SK-N-SH (cell line): ENCODE results near the gene ESPNL. TPM values are rescaled to one million over a fixed set of nuclear protein-coding genes. Genes with fewer than 3 reads are reported as not detected.
A peak's percentile ranks its signal among the peaks of the same experiment; 100 is the strongest.

Experiments
- CTCF ChIA-PET: fragments of 300-600, 350-600 bp; formaldehyde crosslinking; extraction: SDS; loops from one replicate; lab custom pipeline; 2021; lab: Yijun Ruan, JAX
- POLR2A ChIA-PET: fragments of 350-600 bp; sonication (Branson Sonifier 250); formaldehyde crosslinking; extraction: SDS; loops from one replicate; lab custom pipeline; 2020; ENCODE audit warnings: antibody characterized with exemption, inconsistent platforms; lab: Yijun Ruan, JAX
- DNase-seq: peaks from one replicate; pipeline ENCODE4 v3.0.0; 2012
- H2AFZ ChIP-seq: fragments of 200-600 bp; sonication (generic); 2 replicates; pipeline ENCODE4 v1.8.1; 2016; ENCODE audit warnings: antibody characterized with exemption, mild to moderate bottlenecking, low read depth
- H3F3A ChIP-seq: fragments of 200-600 bp; sonication (generic); replicated peaks from 2 replicates; pipeline ENCODE3; 2016; ENCODE audit warnings: antibody characterized with exemption, mild to moderate bottlenecking; ENCODE audit not compliant: insufficient read depth
- H3K27ac ChIP-seq, 2 experiments: fragments of 200-500 bp in 1 of 2; fragments of 200-600 bp in 1 of 2; sonication (Bioruptor generic) in 1 of 2; sonication (generic), shearing (Covaris generic) in 1 of 2; 2 replicates each; pipeline versions ENCODE4 v1.5.1 to v1.6.1; 2014 to 2016; ENCODE audit warnings: low read depth in 2 of 2, inconsistent platforms in 1 of 2, low read length in 1 of 2, mild to moderate bottlenecking in 1 of 2, mixed read lengths in 1 of 2
- H3K27me3 ChIP-seq: fragments of 200-600 bp; sonication (generic), shearing (Covaris generic); 2 replicates; pipeline ENCODE4 v1.6.1; 2016; ENCODE audit warnings: mixed run types; ENCODE audit not compliant: insufficient read depth
- H3K36me3 ChIP-seq, 2 experiments: fragments of 200-500 bp in 1 of 2; fragments of 200-600 bp in 1 of 2; sonication (Bioruptor generic) in 1 of 2; sonication (generic) in 1 of 2; replicated peaks in 1 of 2; 2 replicates each; pipeline versions ENCODE3 to v1.5.1; 2014 to 2016; ENCODE audit warnings: low read length in 1 of 2, mild to moderate bottlenecking in 1 of 2; ENCODE audit not compliant: insufficient read depth in 2 of 2, control insufficient read depth in 1 of 2
- H3K4me1 ChIP-seq, 2 experiments: fragments of 200-500 bp in 1 of 2; fragments of 200-600 bp in 1 of 2; sonication (Bioruptor generic) in 1 of 2; sonication (generic), shearing (Covaris generic) in 1 of 2; 2 replicates each; pipeline versions ENCODE4 v1.5.1 to v1.6.1; 2014 to 2016; ENCODE audit warnings: low read depth in 1 of 2, low read length in 1 of 2, mixed run types in 1 of 2; ENCODE audit not compliant: insufficient read depth in 2 of 2, control insufficient read depth in 1 of 2
- H3K4me2 ChIP-seq: fragments of 200-600 bp; sonication (generic), shearing (Covaris generic); 2 replicates; pipeline ENCODE4 v1.6.1; 2017; ENCODE audit warnings: mixed run types
- H3K4me3 ChIP-seq, 2 experiments: fragments of 200-500 bp in 1 of 2; fragments of 200-600 bp in 1 of 2; sonication (Bioruptor generic) in 1 of 2; sonication (generic), shearing (Covaris generic) in 1 of 2; 2 replicates each; pipeline versions ENCODE4 v1.5.1 to v1.8.1; 2014 to 2016; ENCODE audit warnings: low read depth in 2 of 2, inconsistent platforms in 1 of 2, low read length in 1 of 2, mild to moderate bottlenecking in 1 of 2, mixed read lengths in 1 of 2, moderate library complexity in 1 of 2
- H3K79me2 ChIP-seq: fragments of 200-600 bp; sonication (generic); 2 replicates; pipeline ENCODE4 v1.8.1; 2017; ENCODE audit warnings: mild to moderate bottlenecking; ENCODE audit not compliant: insufficient read depth
- H3K9ac ChIP-seq: fragments of 200-600 bp; sonication (generic); 2 replicates; pipeline ENCODE4 v1.6.1; 2017; ENCODE audit warnings: mixed run types
- H3K9me2 ChIP-seq: fragments of 200-600 bp; sonication (generic); 2 replicates; pipeline ENCODE4 v1.6.1; 2017; ENCODE audit warnings: mixed run types
- H3K9me3 ChIP-seq: fragments of 200-600 bp; sonication (generic); 2 replicates; pipeline ENCODE4 v1.6.1; 2017; ENCODE audit warnings: mixed run types, mild to moderate bottlenecking, moderate library complexity
- H4K20me1 ChIP-seq: fragments of 200-600 bp; sonication (generic); 2 replicates; pipeline ENCODE4 v1.6.1; 2017; ENCODE audit warnings: mild to moderate bottlenecking, mixed run types; ENCODE audit not compliant: insufficient read depth
- CTCF ChIP-seq: fragments of 200-600 bp; sonication (generic); IDR thresholded peaks from 2 replicates; pipeline ENCODE4 v1.6.1; 2017; ENCODE audit warnings: antibody characterized with exemption, mild to moderate bottlenecking, moderate library complexity
- EZH2phosphoT487 ChIP-seq: fragments of 200-600 bp; sonication (generic); IDR thresholded peaks from 2 replicates; pipeline ENCODE4 v1.6.1; 2017; ENCODE audit warnings: low read depth, mixed run types, mild to moderate bottlenecking, antibody characterized with exemption, moderate library complexity, borderline replicate concordance
- FOXJ3 ChIP-seq: sonication (generic); formaldehyde crosslinking; IDR thresholded peaks from 2 replicates; pipeline ENCODE4 v1.5.1; 2020; ENCODE audit warnings: mild to moderate bottlenecking, missing genetic modification reagents
- GATA2 ChIP-seq: sonication (generic); formaldehyde crosslinking; IDR thresholded peaks from 2 replicates; pipeline ENCODE4 v1.5.0; 2020; ENCODE audit warnings: mild to moderate bottlenecking, missing genetic modification reagents
- MAX ChIP-seq: IDR thresholded peaks from 2 replicates; pipeline ENCODE4 v1.4.0; 2012; ENCODE audit warnings: low read depth
- NFIC ChIP-seq: IDR thresholded peaks from 2 replicates; pipeline ENCODE4 v1.4.0; 2012; ENCODE audit warnings: borderline replicate concordance
- PBX3 ChIP-seq: IDR thresholded peaks from 2 replicates; pipeline ENCODE4; 2012
- POLR2AphosphoS5 ChIP-seq: IDR thresholded peaks from 2 replicates; pipeline ENCODE4 v1.6.1; 2012; ENCODE audit warnings: low read depth, low read length
- RAD21 ChIP-seq: IDR thresholded peaks from 2 replicates; pipeline ENCODE4 v1.6.1; 2012; ENCODE audit warnings: mild to moderate bottlenecking, low read length
- RXRA ChIP-seq: IDR thresholded peaks from 2 replicates; pipeline ENCODE4 v1.4.0; 2012; ENCODE audit warnings: low read depth, mild to moderate bottlenecking, borderline replicate concordance
- SIN3A ChIP-seq: IDR thresholded peaks from 2 replicates; pipeline ENCODE4 v1.6.1; 2012; ENCODE audit warnings: low read depth, mild to moderate bottlenecking, low read length, moderate library complexity, borderline replicate concordance
- TAF1 ChIP-seq: IDR thresholded peaks from 2 replicates; pipeline ENCODE4 v1.6.1; 2012; ENCODE audit warnings: low read depth, mild to moderate bottlenecking, low read length, moderate library complexity, borderline replicate concordance
- TCF12 ChIP-seq: IDR thresholded peaks from 2 replicates; pipeline ENCODE4 v1.4.0; 2012
- YY1 ChIP-seq: IDR thresholded peaks from 2 replicates; pipeline ENCODE4 v1.4.0; 2012; ENCODE audit warnings: low read depth, mild to moderate bottlenecking
- WGBS: methylation state at CpG from one replicate; pipeline ENCODE4 v1.1.6; 2017; ENCODE audit warnings: low lambda C conversion rate; 5-methylcytosine and 5-hydroxymethylcytosine counted together
- polyA plus RNA-seq, 3 experiments: library from polyadenylated mRNA; depleted of rRNA; stranded (reverse); fragments of >200 nt; gene quantifications; 2 replicates each; pipeline ENCODE4 v1.2.3, GENCODE V29; 2012
- TF ChIP-seq, protein P1 (sequence below): IDR thresholded peaks from 2 replicates; pipeline ENCODE4 v1.4.0; 2012; ENCODE audit warnings: low read depth, borderline replicate concordance
- TF ChIP-seq, protein P2 (sequence below): fragments of 150-350 bp; IDR thresholded peaks from 2 replicates; pipeline ENCODE4 v1.6.1; 2016; ENCODE audit warnings: mild to moderate bottlenecking, low read depth, low read length

The ESPNL gene
- polyA plus RNA-seq, 1 of the 3 experiments (the other 2 are of a cell fraction) = 0.05 TPM

DNA sequence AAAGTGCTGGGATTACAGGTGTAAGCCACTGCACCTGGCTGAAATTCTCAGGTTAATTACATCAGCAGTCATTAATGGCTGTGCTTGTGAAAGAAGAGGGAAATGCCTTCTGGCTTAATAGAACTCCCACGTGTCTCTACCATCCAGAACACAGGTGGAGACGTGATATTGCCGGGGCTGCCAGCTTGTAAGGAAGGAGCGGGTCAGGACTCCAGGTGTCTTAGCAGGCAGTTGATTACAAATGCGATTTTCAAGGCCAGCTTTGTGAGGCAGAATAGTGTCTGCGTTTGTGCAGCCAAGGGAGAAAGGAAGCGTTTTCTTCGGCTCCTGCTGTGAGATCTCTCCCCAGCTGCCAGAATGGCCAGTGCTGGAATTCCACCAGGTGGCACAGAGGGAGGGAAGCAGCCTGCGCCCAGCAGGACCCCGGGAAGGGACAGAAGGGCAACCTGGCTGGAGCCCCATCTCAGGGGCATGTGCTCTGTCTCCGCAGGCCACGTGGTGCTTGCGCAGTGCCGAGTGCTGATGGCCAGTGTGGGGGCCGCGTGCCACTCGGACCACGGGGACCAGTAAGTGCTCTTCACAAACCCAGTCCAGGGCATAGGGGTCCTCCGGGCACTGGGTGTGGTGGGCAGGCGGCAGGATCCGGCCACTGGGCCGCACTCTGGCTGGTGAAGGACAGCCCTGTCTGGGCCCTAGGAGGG is 3.7 kb upstream of the ESPNL start (continued):
- TF ChIP-seq RXRA (no peak), EZH2phosphoT487 (no peak), TAF1 (no peak), YY1 (no peak), MAX (no peak), TCF12 (no peak)
- TF ChIP-seq, all 33 proteins: peak for 0

GRCh38 chr2:238097201-238097987 is 2.7 kb upstream of the ESPNL start:
- CTCF ChIA-PET = no interaction called here
- TF ChIP-seq EZH2phosphoT487 (no peak), GATA2 (CRISPR knock-in tag) (0 out of 2 replicates have a peak, but pooled peaks have one; percentile 17), POLR2AphosphoS5 (no peak)
- TF ChIP-seq, all 33 proteins: peak for 1
- POLR2A ChIA-PET = interaction anchor here (1.3 kb wide), 1 partner anchor 12 kb away, joined by 4 read pairs; no protein-coding TSS in a partner anchor

DNA sequence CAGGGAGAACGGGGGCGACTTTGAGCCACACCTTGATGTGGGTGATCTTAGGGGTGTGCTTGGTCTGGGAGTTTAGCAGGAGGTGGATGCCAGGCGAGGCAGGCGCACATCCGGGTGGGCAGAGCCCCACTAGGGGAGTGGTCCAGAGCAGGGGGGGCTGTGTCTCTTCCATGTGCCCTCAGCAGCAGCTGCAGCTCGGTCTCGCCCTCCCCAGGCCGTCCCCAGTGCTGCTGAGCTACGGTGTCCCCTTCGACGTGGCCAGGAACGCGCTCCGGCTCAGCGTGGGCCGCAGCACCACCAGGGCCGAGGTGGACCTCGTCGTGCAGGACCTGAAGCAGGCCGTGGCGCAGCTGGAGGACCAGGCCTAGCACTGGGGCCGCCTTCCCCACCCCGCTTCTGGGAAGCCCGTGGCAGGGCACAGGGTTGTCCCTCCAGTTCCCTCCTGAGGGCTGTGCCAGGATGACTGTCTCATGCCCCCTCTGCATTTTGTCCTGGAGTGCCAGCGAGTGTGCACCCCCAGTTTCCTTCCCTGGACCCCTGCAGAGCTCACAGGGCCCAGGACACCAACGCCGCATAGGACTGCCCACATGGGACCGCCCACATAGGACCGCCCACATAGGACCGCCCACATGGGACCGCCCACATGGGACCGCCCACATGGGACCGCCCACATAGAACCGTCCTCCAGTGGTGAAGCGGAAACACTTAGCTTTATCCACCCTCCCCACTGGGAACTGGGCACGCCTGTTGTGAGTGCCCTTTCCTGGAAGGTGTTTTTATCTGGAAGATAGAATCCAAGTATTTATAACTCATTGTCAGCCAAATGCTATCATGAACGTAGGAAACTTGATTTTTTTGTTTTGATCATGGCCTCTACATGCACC is 1.9 kb upstream of the ESPNL start:
- WGBS = 88% methylated on average over 11 of the region's 37 CpGs
- ChIA-PET POLR2A (interaction anchor here (1.3 kb wide), 1 partner anchor 11 kb away, joined by 4 read pairs; no protein-coding TSS in a partner anchor), CTCF (interaction anchor here (0.8 to 1.0 kb wide), 4 partner anchors 8 to 586 kb away, joined by 3 read pairs; no protein-coding TSS in a partner anchor)
- TF ChIP-seq PBX3 (no peak), RAD21 (no peak), YY1 (no peak), POLR2AphosphoS5 (no peak), SIN3A (no peak), TCF12 (no peak), FOXJ3 (no peak), CTCF (no peak), NFIC (no peak)
- TF ChIP-seq, protein P1, sequence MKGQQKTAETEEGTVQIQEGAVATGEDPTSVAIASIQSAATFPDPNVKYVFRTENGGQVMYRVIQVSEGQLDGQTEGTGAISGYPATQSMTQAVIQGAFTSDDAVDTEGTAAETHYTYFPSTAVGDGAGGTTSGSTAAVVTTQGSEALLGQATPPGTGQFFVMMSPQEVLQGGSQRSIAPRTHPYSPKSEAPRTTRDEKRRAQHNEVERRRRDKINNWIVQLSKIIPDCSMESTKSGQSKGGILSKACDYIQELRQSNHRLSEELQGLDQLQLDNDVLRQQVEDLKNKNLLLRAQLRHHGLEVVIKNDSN = no peak
- TF ChIP-seq, protein P2, sequence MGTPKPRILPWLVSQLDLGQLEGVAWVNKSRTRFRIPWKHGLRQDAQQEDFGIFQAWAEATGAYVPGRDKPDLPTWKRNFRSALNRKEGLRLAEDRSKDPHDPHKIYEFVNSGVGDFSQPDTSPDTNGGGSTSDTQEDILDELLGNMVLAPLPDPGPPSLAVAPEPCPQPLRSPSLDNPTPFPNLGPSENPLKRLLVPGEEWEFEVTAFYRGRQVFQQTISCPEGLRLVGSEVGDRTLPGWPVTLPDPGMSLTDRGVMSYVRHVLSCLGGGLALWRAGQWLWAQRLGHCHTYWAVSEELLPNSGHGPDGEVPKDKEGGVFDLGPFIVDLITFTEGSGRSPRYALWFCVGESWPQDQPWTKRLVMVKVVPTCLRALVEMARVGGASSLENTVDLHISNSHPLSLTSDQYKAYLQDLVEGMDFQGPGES = no peak

More at GRCh38 chr2:238097201-238097987, 2.7 kb upstream of the ESPNL start:
- H3F3A ChIP-seq = no peaks in the 10 kb centered on the region
- no peaks in the 10 kb centered on the region for H3K79me2 ChIP-seq
- H3K9me2 ChIP-seq = no peaks in the 10 kb centered on the region
- H3K4me2 ChIP-seq = no peak overlapping the region
- H2AFZ ChIP-seq = no peak overlapping the region
- no peaks in the 10 kb centered on the region for H4K20me1 ChIP-seq
- H3K4me3 ChIP-seq = no peak overlapping the region
- no peaks in the 10 kb centered on the region for H3K9me3 ChIP-seq
- H3K36me3 ChIP-seq = no peaks in the 10 kb centered on the region
- H3K27ac ChIP-seq = no peak overlapping the region; a peak in 1 of 4 replicates
- DNase-seq = peak; percentile 58
- no peak overlapping the region for H3K9ac ChIP-seq
- no peaks in the 10 kb centered on the region for H3K27me3 ChIP-seq
- WGBS = 96% methylated on average over 14 of the region's 19 CpGs
- peaks cover 3 to 7% of the 10 kb centered on the region in 2 experiments; a peak in 2 of 4 replicates for H3K4me1 ChIP-seq

More for the DNA sequence above, 1.9 kb upstream of the ESPNL start:
- Histone ChIP-seq H3K27ac (no peak overlapping the region; a peak in 1 of 4 replicates), H4K20me1 (no peaks in the 10 kb centered on the region), H3K9ac (no peak overlapping the region), H3K79me2 (no peaks in the 10 kb centered on the region), H3K9me3 (no peaks in the 10 kb centered on the region), H3K9me2 (no peaks in the 10 kb centered on the region), H3K4me2 (no peak overlapping the region), H3K27me3 (no peaks in the 10 kb centered on the region), H3K4me1 (peaks cover 3 to 7% of the 10 kb centered on the region in 2 experiments; a peak in 2 of 4 replicates), H2AFZ (no peak overlapping the region), H3F3A (no peaks in the 10 kb centered on the region), H3K36me3 (no peaks in the 10 kb centered on the region), H3K4me3 (no peak overlapping the region)
- peak; percentile 89 for DNase-seq
